PC-3 (cell line): ENCODE data around the gene ACER2.
"Not testable (repeated sequence)": the region's sequence is repeated elsewhere in the genome, so short reads cannot be mapped to it uniquely, and the experiment has no call there.

ENCODE experiments used
- CTCF ChIP-seq: fragments of 300-600 bp; sonication (generic); conservative IDR thresholded peaks from 2 replicates; pipeline ENCODE4 v1.5.1; 2017; ENCODE audit warnings: antibody characterized with exemption, low read depth, mild to moderate bottlenecking, low read length
- EZH2 ChIP-seq: fragments of 300-600 bp; sonication (generic); IDR thresholded peaks from one replicate; pipeline ENCODE4 v1.6.1; 2017; ENCODE audit warnings: antibody characterized with exemption, mild to moderate bottlenecking, low read length; ENCODE audit not compliant: unreplicated experiment
- EZH2phosphoT487 ChIP-seq: fragments of 300-600 bp; sonication (generic); IDR thresholded peaks from 2 replicates; pipeline ENCODE4 v1.6.1; 2018; ENCODE audit warnings: mild to moderate bottlenecking, antibody characterized with exemption, low read length, borderline replicate concordance

DNA sequence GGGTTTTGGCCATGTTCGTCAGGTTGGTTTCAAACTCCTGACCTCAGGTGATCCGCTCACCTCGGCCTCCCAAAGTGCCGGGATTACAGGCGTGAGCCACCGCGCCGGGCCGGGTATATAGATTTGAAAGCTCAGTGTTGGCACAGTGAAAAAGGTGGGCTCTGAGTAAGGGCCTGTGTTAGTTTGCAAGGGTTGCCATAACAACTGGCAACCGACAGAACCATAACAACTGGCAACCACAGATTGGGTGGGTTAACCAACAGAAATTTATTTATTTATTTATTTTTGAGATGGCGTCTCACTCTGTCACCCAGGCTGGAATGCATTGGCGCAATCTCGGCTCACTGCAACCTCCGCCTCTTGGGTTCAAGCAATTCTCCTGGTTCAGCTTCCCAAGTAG, 23.6 kb upstream of the ACER2 start:
- not testable (repeated sequence) for TF ChIP-seq CTCF, EZH2phosphoT487, EZH2
